Effector memory CD8-positive, alpha-beta T cell (primary cell): ENCODE measurements around the gene SLC16A3.
"Not testable (repeated sequence)": the region's sequence is repeated elsewhere in the genome, so short reads cannot be mapped to it uniquely, and the experiment has no call there.

Source experiments
- ATAC-seq: fragments of 150-1000 bp; cut with Tn5 transposase; replicated peaks from 2 replicates; pipeline ENCODE4 v1.10.0; 2021; ENCODE audit warnings: mild to moderate bottlenecking, moderate library complexity
- DNase-seq, 3 experiments: peaks; one replicate each; pipeline ENCODE4 v3.0.0; 2021
- H3K27ac Mint-ChIP-seq, 2 donors: one replicate each; pipeline ENCODE4 v1.8.0; 2022; ENCODE audit warnings: mild to moderate bottlenecking in 2 of 2, mixed read lengths in 2 of 2, moderate library complexity in 2 of 2
- H3K27me3 Mint-ChIP-seq, 2 donors: one replicate each; pipeline ENCODE4 v1.8.0; 2022; ENCODE audit warnings: mixed read lengths in 2 of 2
- H3K36me3 Mint-ChIP-seq: one replicate; pipeline ENCODE4 v1.8.0; 2022; ENCODE audit warnings: mild to moderate bottlenecking, moderate library complexity, mixed read lengths; ENCODE audit not compliant: insufficient read depth
- H3K4me1 Mint-ChIP-seq, 2 donors: one replicate each; pipeline ENCODE4 v1.8.0; 2022; ENCODE audit warnings: low read depth in 2 of 2, mixed read lengths in 2 of 2
- H3K4me3 Mint-ChIP-seq, 2 donors: one replicate each; pipeline ENCODE4 v1.8.0; 2022; ENCODE audit warnings: mild to moderate bottlenecking in 2 of 2, mixed read lengths in 2 of 2, moderate library complexity in 2 of 2
- H3K9me3 Mint-ChIP-seq, 2 donors: one replicate each; pipeline ENCODE4 v1.8.0; 2022; ENCODE audit warnings: mixed read lengths in 2 of 2
- total RNA-seq, 9 experiments: gene quantifications; one replicate each; lab custom pipeline; 2026; lab: John Stamatoyannopoulos, UW

SLC16A3 gene
- total RNA-seq, result 27.2 to 138 (median 38.2) reads per million in 9 experiments

GRCh38 chr17:82228842-82229697, at the start of gene SLC16A3:
Gene SLC16A3 (plus strand): TSS chr17:82229042. CDS start chr17:82236009, 6,967 bp downstream.
- H3K4me1 Mint-ChIP-seq, result peaks cover 10 to 14% of the 10 kb centered on the region in 2 donors
- H3K9me3 Mint-ChIP-seq, result no peaks in the 10 kb centered on the region
- H3K36me3 Mint-ChIP-seq, result peaks cover 48% of the 10 kb centered on the region
- peak within 1 kb of the TSS; percentile 80 to 82 for H3K4me3 Mint-ChIP-seq
- peak; percentile 64 for ATAC-seq
- no peaks in the 10 kb centered on the region for H3K27me3 Mint-ChIP-seq
- peak within 1 kb of the TSS; percentile 68 to 88 for H3K27ac Mint-ChIP-seq
- peak; percentile 57 to 75 (median 65) for DNase-seq

GRCh38 chr17:82179412-82179811, 49.4 kb upstream of the SLC16A3 start:
- DNase-seq (no peak), ATAC-seq (no peak)
- no peak overlapping the region for H3K27ac Mint-ChIP-seq
- H3K4me3 Mint-ChIP-seq, result no peak overlapping the region
- H3K27me3 Mint-ChIP-seq, result no peaks in the 10 kb centered on the region
- peaks cover 12% of the 10 kb centered on the region for H3K36me3 Mint-ChIP-seq
- no peaks in the 10 kb centered on the region for H3K4me1 Mint-ChIP-seq
- no peaks in the 10 kb centered on the region for H3K9me3 Mint-ChIP-seq

GRCh38 chr17:82179946-82180475, 48.8 kb upstream of the SLC16A3 start:
- H3K9me3 Mint-ChIP-seq, result no peaks in the 10 kb centered on the region
- H3K27me3 Mint-ChIP-seq, result no peaks in the 10 kb centered on the region
- DNase-seq (no peak), ATAC-seq (no peak)
- no peak overlapping the region for H3K27ac Mint-ChIP-seq
- no peaks in the 10 kb centered on the region for H3K4me1 Mint-ChIP-seq
- no peak overlapping the region for H3K4me3 Mint-ChIP-seq
- peaks cover 12% of the 10 kb centered on the region for H3K36me3 Mint-ChIP-seq

GRCh38 chr17:82180776-82181528, 47.9 kb upstream of the SLC16A3 start:
- Mint-ChIP-seq H3K36me3 (peaks cover 12% of the 10 kb centered on the region), H3K4me3 (no peak overlapping the region), H3K4me1 (no peaks in the 10 kb centered on the region), H3K27ac (no peak overlapping the region), H3K9me3 (no peaks in the 10 kb centered on the region), H3K27me3 (no peaks in the 10 kb centered on the region)
- DNase-seq, result no peak
- ATAC-seq, result no peak

GRCh38 chr17:82184761-82185160, 44.1 kb upstream of the SLC16A3 start:
- no peaks in the 10 kb centered on the region for H3K9me3 Mint-ChIP-seq
- DNase-seq, result no peak
- no peaks in the 10 kb centered on the region for H3K4me1 Mint-ChIP-seq
- no peaks in the 10 kb centered on the region for H3K27me3 Mint-ChIP-seq
- no peak for ATAC-seq
- H3K4me3 Mint-ChIP-seq, result no peak overlapping the region
- H3K36me3 Mint-ChIP-seq, result peaks cover 18% of the 10 kb centered on the region
- H3K27ac Mint-ChIP-seq, result no peak overlapping the region

- ATAC-seq, result no peak
- Mint-ChIP-seq H3K4me3 (no peak overlapping the region), H3K27me3 (no peaks in the 10 kb centered on the region), H3K27ac (no peak overlapping the region), H3K4me1 (no peaks in the 10 kb centered on the region), H3K36me3 (peaks cover 11% of the 10 kb centered on the region), H3K9me3 (no peaks in the 10 kb centered on the region)
- DNase-seq, result no peak
Observed at GRCh38 chr17:82186221-82186620, 42.6 kb upstream of the SLC16A3 start.

- no peaks in the 10 kb centered on the region for H3K9me3 Mint-ChIP-seq
Observed at GRCh38 chr17:82187500-82187899, 41.3 kb upstream of the SLC16A3 start.

GRCh38 chr17:82188001-82188961, 40.6 kb upstream of the SLC16A3 start:
- Mint-ChIP-seq H3K4me1 (no peaks in the 10 kb centered on the region), H3K27ac (no peak overlapping the region), H3K36me3 (peaks cover 9% of the 10 kb centered on the region), H3K9me3 (no peaks in the 10 kb centered on the region), H3K4me3 (no peak overlapping the region), H3K27me3 (no peaks in the 10 kb centered on the region)
- ATAC-seq, result no peak
- no peak for DNase-seq

More at GRCh38 chr17:82187500-82187899, 41.3 kb upstream of the SLC16A3 start:
- Mint-ChIP-seq H3K4me3 (no peak overlapping the region), H3K36me3 (peaks cover 9% of the 10 kb centered on the region), H3K4me1 (no peaks in the 10 kb centered on the region), H3K27ac (no peak overlapping the region), H3K27me3 (no peaks in the 10 kb centered on the region)
- no peak for DNase-seq
- no peak for ATAC-seq

GRCh38 chr17:82193050-82193449, 35.8 kb upstream of the SLC16A3 start:
- not testable (repeated sequence) for H3K27me3 Mint-ChIP-seq, H3K4me1 Mint-ChIP-seq, H3K9me3 Mint-ChIP-seq, ATAC-seq, DNase-seq, H3K4me3 Mint-ChIP-seq
- Mint-ChIP-seq H3K27ac (peak overlapping the region in 1 of 2 donors; percentile 53), H3K36me3 (peaks cover 14% of the 10 kb centered on the region)

- ATAC-seq (no peak), DNase-seq (no peak)
- Mint-ChIP-seq H3K4me3 (no peak overlapping the region), H3K36me3 (peaks cover 18% of the 10 kb centered on the region), H3K27me3 (no peaks in the 10 kb centered on the region), H3K27ac (peak overlapping the region; percentile 53 to 69), H3K4me1 (peaks cover 6 to 8% of the 10 kb centered on the region in 2 donors), H3K9me3 (no peaks in the 10 kb centered on the region)
Observed at GRCh38 chr17:82193520-82194220, 35.2 kb upstream of the SLC16A3 start.

GRCh38 chr17:82194765-82195164, 34.1 kb upstream of the SLC16A3 start:
- Mint-ChIP-seq H3K27me3 (no peaks in the 10 kb centered on the region), H3K4me1 (peaks cover 8 to 9% of the 10 kb centered on the region in 2 donors), H3K36me3 (peaks cover 20% of the 10 kb centered on the region), H3K9me3 (no peaks in the 10 kb centered on the region), H3K27ac (no peak overlapping the region), H3K4me3 (no peak overlapping the region)
- ATAC-seq, result no peak
- no peak for DNase-seq
